ENCODE results near the gene CNTN4.

The CNTN4 gene

GRCh38 chr3:2148561-2149340 lies 50.1 kb downstream of the CNTN4 start:
- no peak for TF ChIP-seq CTCF (IDR thresholded peaks at IDR 0.05; ENCODE audit: low read depth, low read length)
- no peak for DNase-seq (ENCODE audit: low read depth in 2 of 2)
- no peak overlapping the region for H3K4me3 ChIP-seq (replicated peaks in 1 of 2; ENCODE audit: low read depth in 2 of 2, low read length in 2 of 2)

GRCh38 chr3:2153053-2153452 lies 54.4 kb downstream of the CNTN4 start:
- no peak for TF ChIP-seq CTCF (IDR thresholded peaks at IDR 0.05; ENCODE audit: low read depth, low read length)
- DNase-seq (ENCODE audit: low read depth in 2 of 2) = no peak
- no peak overlapping the region for H3K4me3 ChIP-seq (replicated peaks in 1 of 2; ENCODE audit: low read depth in 2 of 2, low read length in 2 of 2)

- no peak overlapping the region for H3K4me3 ChIP-seq (replicated peaks in 1 of 2; ENCODE audit: low read depth in 2 of 2, low read length in 2 of 2)
- no peak for TF ChIP-seq CTCF (IDR thresholded peaks at IDR 0.05; ENCODE audit: low read depth, low read length)
- DNase-seq (ENCODE audit: low read depth in 2 of 2) = no peak
Observed at GRCh38 chr3:2153547-2153946, 54.9 kb downstream of the CNTN4 start.

- H3K4me3 ChIP-seq (replicated peaks in 1 of 2; ENCODE audit: low read depth in 2 of 2, low read length in 2 of 2) = no peak overlapping the region
- DNase-seq (ENCODE audit: low read depth in 2 of 2) = no peak
- TF ChIP-seq CTCF (IDR thresholded peaks at IDR 0.05; ENCODE audit: low read depth, low read length) = no peak
Observed at GRCh38 chr3:2154621-2155020, 56.0 kb downstream of the CNTN4 start.

- TF ChIP-seq CTCF (IDR thresholded peaks at IDR 0.05; ENCODE audit: low read depth, low read length) = peak; percentile 35
- no peak overlapping the region for H3K4me3 ChIP-seq (replicated peaks in 1 of 2; ENCODE audit: low read depth in 2 of 2, low read length in 2 of 2)
- DNase-seq (ENCODE audit: low read depth in 2 of 2) = no peak
Observed at GRCh38 chr3:2156244-2156847, 57.7 kb downstream of the CNTN4 start.

- no peak for TF ChIP-seq CTCF (IDR thresholded peaks at IDR 0.05; ENCODE audit: low read depth, low read length)
- no peak for DNase-seq (ENCODE audit: low read depth in 2 of 2)
Observed at GRCh38 chr3:2158828-2159227, 60.2 kb downstream of the CNTN4 start.

More at GRCh38 chr3:2158828-2159227, 60.2 kb downstream of the CNTN4 start:
- no peak overlapping the region for H3K4me3 ChIP-seq (replicated peaks in 1 of 2; ENCODE audit: low read depth in 2 of 2, low read length in 2 of 2)

Data from cardiac fibroblast (primary cell).